Activated CD4-positive, alpha-beta T cell treated with anti-CD3 and anti-CD28 coated beads for 48 hours (primary cell): ENCODE results near the gene PSORS1C1.
"Not testable (repeated sequence)": the region's sequence is repeated elsewhere in the genome, so short reads cannot be mapped to it uniquely, and the experiment has no call there.

Experiments
- DNase-seq: peaks from one replicate; pipeline ENCODE4 v3.0.0-alpha.2; 2020

The PSORS1C1 gene

GRCh38 chr6:31180500-31180899, 65.9 kb downstream of the PSORS1C1 start:
- peak; percentile 70 for DNase-seq

GRCh38 chr6:31183287-31183686, 68.7 kb downstream of the PSORS1C1 start:
- DNase-seq = not testable (repeated sequence)

- DNase-seq = not testable (repeated sequence)
Observed at GRCh38 chr6:31183859-31184258, 69.3 kb downstream of the PSORS1C1 start.

GRCh38 chr6:31185695-31186051, 71.1 kb downstream of the PSORS1C1 start:
- not testable (repeated sequence) for DNase-seq

GRCh38 chr6:31186052-31186734, 71.6 kb downstream of the PSORS1C1 start:
- no peak for DNase-seq

GRCh38 chr6:31187780-31188194, 73.2 kb downstream of the PSORS1C1 start:
- no peak for DNase-seq

- DNase-seq = not testable (repeated sequence)
Observed at GRCh38 chr6:31189223-31189622, 74.6 kb downstream of the PSORS1C1 start.
